ENCODE measurements around the gene EFCAB11.

EFCAB11 gene

GRCh38 chr14:89806451-89806850 is 148.1 kb downstream of the EFCAB11 start:
- Mint-ChIP-seq H3K9me3 (no peaks in the 10 kb centered on the region), H3K27me3 (ENCODE audit: low read depth, poor library complexity) (no peaks in the 10 kb centered on the region), H3K4me1 (peaks cover 24% of the 10 kb centered on the region), H3K27ac (no peak overlapping the region), H3K4me3 (no peak overlapping the region), H3K36me3 (ENCODE audit: low read depth) (peaks cover 4% of the 10 kb centered on the region)
- TF ChIP-seq CTCF (IDR thresholded peaks at IDR 0.05) = no peak
- DNase-seq = no peak

GRCh38 chr14:89805501-89805900 is 149.0 kb downstream of the EFCAB11 start:
- H3K4me1 Mint-ChIP-seq = peaks cover 24% of the 10 kb centered on the region
- no peaks in the 10 kb centered on the region for H3K27me3 Mint-ChIP-seq (ENCODE audit: low read depth, poor library complexity)
- H3K4me3 Mint-ChIP-seq = no peak overlapping the region
- H3K27ac Mint-ChIP-seq = no peak overlapping the region
- no peaks in the 10 kb centered on the region for H3K9me3 Mint-ChIP-seq
- no peak for DNase-seq
- no peak for TF ChIP-seq CTCF (IDR thresholded peaks at IDR 0.05)
- no peaks in the 10 kb centered on the region for H3K36me3 Mint-ChIP-seq (ENCODE audit: low read depth)

GRCh38 chr14:89803542-89803941 is 151.0 kb downstream of the EFCAB11 start:
- DNase-seq = no peak
- no peak for TF ChIP-seq CTCF (IDR thresholded peaks at IDR 0.05)
- H3K4me3 Mint-ChIP-seq = no peak overlapping the region
- H3K4me1 Mint-ChIP-seq = peaks cover 20% of the 10 kb centered on the region
- H3K27ac Mint-ChIP-seq = no peak overlapping the region
- H3K36me3 Mint-ChIP-seq (ENCODE audit: low read depth) = no peaks in the 10 kb centered on the region
- H3K27me3 Mint-ChIP-seq (ENCODE audit: low read depth, poor library complexity) = peaks cover 3% of the 10 kb centered on the region
- no peaks in the 10 kb centered on the region for H3K9me3 Mint-ChIP-seq

GRCh38 chr14:89801136-89801535 is 153.4 kb downstream of the EFCAB11 start:
- DNase-seq = no peak
- H3K27me3 Mint-ChIP-seq (ENCODE audit: low read depth, poor library complexity) = peaks cover 7% of the 10 kb centered on the region
- TF ChIP-seq CTCF (IDR thresholded peaks at IDR 0.05) = no peak
- H3K27ac Mint-ChIP-seq = no peak overlapping the region
- no peaks in the 10 kb centered on the region for H3K9me3 Mint-ChIP-seq
- H3K4me1 Mint-ChIP-seq = peaks cover 4% of the 10 kb centered on the region
- no peaks in the 10 kb centered on the region for H3K36me3 Mint-ChIP-seq (ENCODE audit: low read depth)
- H3K4me3 Mint-ChIP-seq = no peak overlapping the region

GRCh38 chr14:89798212-89798773 is 156.2 kb downstream of the EFCAB11 start:
- TF ChIP-seq CTCF (IDR thresholded peaks at IDR 0.05) = no peak
- peaks cover 7% of the 10 kb centered on the region for H3K27me3 Mint-ChIP-seq (ENCODE audit: low read depth, poor library complexity)
- H3K9me3 Mint-ChIP-seq = no peaks in the 10 kb centered on the region
- no peak for DNase-seq
- H3K4me3 Mint-ChIP-seq = no peak overlapping the region
- peaks cover 7% of the 10 kb centered on the region for H3K4me1 Mint-ChIP-seq
- no peak overlapping the region for H3K27ac Mint-ChIP-seq
- H3K36me3 Mint-ChIP-seq (ENCODE audit: low read depth) = no peaks in the 10 kb centered on the region

GRCh38 chr14:89797148-89797547 is 157.4 kb downstream of the EFCAB11 start:
- no peak for TF ChIP-seq CTCF (IDR thresholded peaks at IDR 0.05)
- Mint-ChIP-seq H3K27ac (no peak overlapping the region), H3K36me3 (ENCODE audit: low read depth) (no peaks in the 10 kb centered on the region), H3K9me3 (no peaks in the 10 kb centered on the region), H3K27me3 (ENCODE audit: low read depth, poor library complexity) (peaks cover 7% of the 10 kb centered on the region), H3K4me3 (no peak overlapping the region), H3K4me1 (peaks cover 19% of the 10 kb centered on the region)
- no peak for DNase-seq
